Endothelial cell of umbilical vein (primary cell): ENCODE data around the gene ZKSCAN2. TPM values are rescaled to one million over a fixed set of nuclear protein-coding genes. Genes with fewer than 3 reads are reported as not detected.

Source experiments
- BruUV-seq: library from RNA; stranded (reverse); fragments of 400-500 nt; replicated peaks from 2 replicates; lab custom pipeline; 2021; lab: Mats Ljungman, UMichigan
- CTCF ChIA-PET: fragments of 300-600, 350-600 bp; sonication (Branson Sonifier 250); formaldehyde crosslinking; loops from one replicate; lab custom pipeline; 2021; ENCODE audit warnings: antibody characterized with exemption, inconsistent platforms; lab: Charles Lee
- POLR2A ChIA-PET: fragments of 300-600, 350-600 bp; sonication (Branson Sonifier 250); formaldehyde crosslinking; loops from one replicate; lab custom pipeline; 2021; ENCODE audit warnings: antibody characterized with exemption, inconsistent platforms; lab: Charles Lee
- DNase-seq: peaks from one replicate; pipeline ENCODE4 v3.0.0-alpha.2; 2011; ENCODE audit warnings: low read depth, low spot score
- FAIRE-seq: peaks from 2 replicates; lab custom pipeline; 2011; peaks lifted over from hg19 to GRCh38; lab: Jason Lieb, UNC
- H2AFZ ChIP-seq: 2 replicates; pipeline ENCODE4 v1.6.0; 2012; ENCODE audit warnings: low read depth, low read length, control low read depth, inconsistent platforms
- H3K27ac ChIP-seq: 2 replicates; pipeline ENCODE4 v1.5.1; 2011; ENCODE audit warnings: low read depth, mild to moderate bottlenecking, control low read depth, low read length, moderate library complexity; ENCODE audit not compliant: insufficient read depth
- H3K27me3 ChIP-seq, 2 experiments: 2 replicates each; pipeline versions ENCODE4 v1.6.0 to v1.6.1; 2011; ENCODE audit warnings: low read length in 2 of 2, mixed read lengths in 1 of 2; ENCODE audit not compliant: control insufficient read depth in 2 of 2, insufficient read depth in 2 of 2
- H3K36me3 ChIP-seq, 2 experiments: 2 replicates in 1 of 2; 3 replicates in 1 of 2; pipeline ENCODE4 v1.5.1; 2011; ENCODE audit warnings: low read length in 2 of 2, mild to moderate bottlenecking in 1 of 2, moderate library complexity in 1 of 2; ENCODE audit not compliant: control insufficient read depth in 2 of 2, insufficient read depth in 2 of 2; ENCODE audit errors: extremely low read depth in 1 of 2
- H3K4me1 ChIP-seq: 3 replicates; pipeline ENCODE4 v1.5.1; 2011; ENCODE audit warnings: mild to moderate bottlenecking, low read length; ENCODE audit not compliant: control insufficient read depth, insufficient read depth; ENCODE audit errors: extremely low read depth
- H3K4me2 ChIP-seq: 2 replicates; pipeline ENCODE4 v1.6.1; 2011; ENCODE audit warnings: low read length, control low read depth, mixed read lengths; ENCODE audit not compliant: insufficient read depth
- H3K4me3 ChIP-seq, 3 experiments: fragments of 200-600 bp in 1 of 3; sonication (generic), shearing (Covaris generic) in 1 of 3; replicated peaks in 1 of 3; 2 replicates each; pipeline ENCODE4 v1.5.1; 2011 to 2016; ENCODE audit warnings: control low read depth in 3 of 3, low read length in 3 of 3, mild to moderate bottlenecking in 2 of 3, inconsistent platforms in 1 of 3, low read depth in 1 of 3, moderate library complexity in 1 of 3; ENCODE audit not compliant: insufficient read depth in 1 of 3
- H3K79me2 ChIP-seq: 2 replicates; pipeline ENCODE4 v1.6.0; 2012; ENCODE audit warnings: low read length, inconsistent platforms; ENCODE audit not compliant: control insufficient read depth, insufficient read depth
- H3K9ac ChIP-seq: replicated peaks from 2 replicates; pipeline ENCODE3; 2011; ENCODE audit warnings: low read length, control low read depth; ENCODE audit not compliant: insufficient read depth; ENCODE audit errors: extremely low read depth
- H3K9me1 ChIP-seq: replicated peaks from 3 replicates; pipeline ENCODE4 v1.6.0; 2011; ENCODE audit warnings: mild to moderate bottlenecking, low read length; ENCODE audit not compliant: control insufficient read depth, insufficient read depth; ENCODE audit errors: extremely low read depth
- H3K9me3 ChIP-seq: replicated peaks from 2 replicates; pipeline ENCODE4 v1.5.1; 2012; ENCODE audit warnings: low read length, inconsistent platforms; ENCODE audit not compliant: control insufficient read depth, insufficient read depth
- H4K20me1 ChIP-seq: replicated peaks from 2 replicates; pipeline ENCODE3; 2011; ENCODE audit warnings: mild to moderate bottlenecking, low read length; ENCODE audit not compliant: control insufficient read depth, insufficient read depth; ENCODE audit errors: extremely low read depth
- CTCF ChIP-seq, 2 donors: IDR thresholded peaks; 1 replicate in 1 of 2; 2 replicates in 1 of 2; pipeline ENCODE4 v1.5.1; 2011; ENCODE audit warnings: low read length in 2 of 2, mild to moderate bottlenecking in 2 of 2, moderate library complexity in 2 of 2, control low read depth in 1 of 2, inconsistent platforms in 1 of 2, low read depth in 1 of 2; ENCODE audit not compliant: insufficient read depth in 1 of 2; ENCODE audit errors: extremely low read depth in 1 of 2
- EZH2 ChIP-seq: IDR thresholded peaks from 2 replicates; pipeline ENCODE4 v1.6.1; 2012; ENCODE audit warnings: borderline replicate concordance, low read depth, mild to moderate bottlenecking, moderate library complexity, low read length, inconsistent platforms; ENCODE audit not compliant: severe bottlenecking
- FOS ChIP-seq: IDR thresholded peaks from 2 replicates; pipeline ENCODE4 v1.6.1; 2011; ENCODE audit warnings: mild to moderate bottlenecking, low read length, moderate library complexity, borderline replicate concordance; ENCODE audit not compliant: insufficient read depth
- GATA2 ChIP-seq: IDR thresholded peaks from 2 replicates; pipeline ENCODE4 v1.7.0; 2011; ENCODE audit warnings: low read depth, mild to moderate bottlenecking, moderate library complexity, mixed read lengths, low read length; ENCODE audit not compliant: insufficient read length, insufficient read depth
- JUN ChIP-seq: IDR thresholded peaks from 2 replicates; pipeline ENCODE4 v1.6.1; 2011; ENCODE audit warnings: borderline replicate concordance, low read depth; ENCODE audit not compliant: insufficient read length, insufficient read depth
- MAX ChIP-seq: IDR thresholded peaks from 2 replicates; pipeline ENCODE4 v1.6.1; 2011; ENCODE audit not compliant: insufficient read depth, insufficient read length
- MYC ChIP-seq: IDR thresholded peaks from one replicate; pipeline ENCODE4 v1.6.1; 2011; ENCODE audit warnings: mild to moderate bottlenecking, low read depth, low read length
- POLR2A ChIP-seq: IDR thresholded peaks from 2 replicates; pipeline ENCODE4 v1.6.1; 2012; ENCODE audit warnings: low read depth, mild to moderate bottlenecking, control low read depth, low read length
- POLR2AphosphoS5 ChIP-seq: IDR thresholded peaks from 2 replicates; pipeline ENCODE4 v1.6.1; 2012; ENCODE audit warnings: low read depth, mild to moderate bottlenecking, control low read depth, low read length, moderate library complexity; ENCODE audit not compliant: insufficient read depth
- dilution Hi-C: fragments of 300-500 bp; cut with MboI; formaldehyde crosslinking; loops from one replicate; pipeline ENCODE4 v1.15.0; 2019; ENCODE audit warnings: low sequenced_read_pairs; ENCODE audit not compliant: extremely low pct_ligation_motif_present
- intact Hi-C: fragments of 100-400 bp; cut with micrococcal nuclease; formaldehyde crosslinking; loops from one replicate; pipeline ENCODE4 v1.10.0; 2022
- polyA plus RNA-seq, 4 experiments: library from polyadenylated mRNA; depleted of rRNA in 3 of 4; stranded (reverse) in 3 of 4; unstranded in 1 of 4; fragments of >200 nt; gene quantifications; 2 replicates each; pipeline versions ENCODE4 v1.2.1 to v1.2.3, GENCODE V29; 2011 to 2012; ENCODE audit warnings: missing spikeins in 1 of 4
- total RNA-seq: library from RNA; stranded (reverse); gene quantifications from 2 replicates; pipeline ENCODE4 v1.2.3, GENCODE V29; 2021

Gene ZKSCAN2
- total and polyA plus RNA-seq, 2 donors (not counting 3 experiments of a cell fraction or from before 2014, with no cell fraction given), result 1.4 to 4.7 TPM

GRCh38 chr16:25217921-25218320, 39.7 kb downstream of the ZKSCAN2 start:
- Histone ChIP-seq H3K4me3 (no peak overlapping the region), H3K27ac (no peak overlapping the region), H3K4me1 (no peaks in the 10 kb centered on the region), H3K27me3 (peaks cover 0 to 1% of the 10 kb centered on the region in 2 experiments), H3K9me3 (no peaks in the 10 kb centered on the region), H3K9ac (no peak overlapping the region), H4K20me1 (no peaks in the 10 kb centered on the region), H2AFZ (no peak overlapping the region), H3K4me2 (no peak overlapping the region), H3K9me1 (no peaks in the 10 kb centered on the region), H3K79me2 (no peaks in the 10 kb centered on the region), H3K36me3 (no peaks in the 10 kb centered on the region)
- intact Hi-C loops (loop anchor here (10.0 kb wide), 1 partner anchor 53 kb away; no protein-coding TSS in a partner anchor), dilution Hi-C loops (no loop called here)
- no peak for TF ChIP-seq GATA2
- no peak for TF ChIP-seq MYC
- TF ChIP-seq POLR2A, result no peak
- TF ChIP-seq EZH2, result no peak
- no peak for TF ChIP-seq FOS
- TF ChIP-seq POLR2AphosphoS5, result no peak
- no peak for TF ChIP-seq CTCF (IDR thresholded peaks at IDR 0.05; ENCODE audit: extremely low read depth in 1 of 2, insufficient read depth in 1 of 2, low read depth in 1 of 2, low read length in 2 of 2)
- TF ChIP-seq MAX, result no peak
- TF ChIP-seq JUN, result no peak
- CTCF ChIA-PET, result interaction anchor here (1.7 kb wide), 1 partner anchor 91 kb away, joined by 5 read pairs; no protein-coding TSS in a partner anchor
- POLR2A ChIA-PET, result no interaction called here
- DNase-seq (no peak), FAIRE-seq (no peak)
- no TSS peak for BruUV-seq
